Coronary artery (tissue), 2 donors: Measurements from ENCODE around the gene KRTAP6-2.

Experiments
- DNase-seq: peaks from one replicate; pipeline ENCODE4 v3.0.0-alpha.2; 2017; ENCODE audit warnings: low spot score
- H3K27ac ChIP-seq, 2 donors: fragments of 200-600 bp; sonication (generic); one replicate each; pipeline ENCODE4 v1.5.1; 2016 to 2019
- H3K4me3 ChIP-seq: fragments of 200-600 bp; sonication (generic); 2 replicates; pipeline ENCODE4 v1.5.1; 2016; ENCODE audit warnings: mild to moderate bottlenecking, moderate library complexity
- CTCF ChIP-seq: fragments of 200-600 bp; sonication (generic); IDR thresholded peaks from one replicate; pipeline ENCODE4 v1.5.1; 2019; ENCODE audit warnings: antibody characterized with exemption

The KRTAP6-2 gene

GRCh38 chr21:30579346-30579745 lies 19.4 kb downstream of the KRTAP6-2 start:
- no peak overlapping the region for H3K4me3 ChIP-seq
- DNase-seq: no peak
- no peak overlapping the region for H3K27ac ChIP-seq
- no peak for TF ChIP-seq CTCF

- no peak overlapping the region for H3K27ac ChIP-seq
Observed at GRCh38 chr21:30577766-30578165, 20.9 kb downstream of the KRTAP6-2 start.

GRCh38 chr21:30567617-30568016 lies 31.1 kb downstream of the KRTAP6-2 start:
- H3K4me3 ChIP-seq: no peak overlapping the region
- DNase-seq: no peak
- no peak overlapping the region for H3K27ac ChIP-seq
- TF ChIP-seq CTCF: no peak

More at GRCh38 chr21:30577766-30578165, 20.9 kb downstream of the KRTAP6-2 start:
- DNase-seq: no peak
- no peak for TF ChIP-seq CTCF
- no peak overlapping the region for H3K4me3 ChIP-seq

- TF ChIP-seq CTCF: no peak
- DNase-seq: no peak
Observed at GRCh38 chr21:30563630-30564029, 35.1 kb downstream of the KRTAP6-2 start.

GRCh38 chr21:30563072-30563471 lies 35.6 kb downstream of the KRTAP6-2 start:
- no peak for TF ChIP-seq CTCF
- Histone ChIP-seq H3K27ac (no peak overlapping the region), H3K4me3 (no peak overlapping the region)
- no peak for DNase-seq

More at GRCh38 chr21:30563630-30564029, 35.1 kb downstream of the KRTAP6-2 start:
- Histone ChIP-seq H3K27ac (no peak overlapping the region), H3K4me3 (no peak overlapping the region)

GRCh38 chr21:30561957-30562356 lies 36.7 kb downstream of the KRTAP6-2 start:
- DNase-seq: no peak
- H3K27ac ChIP-seq: no peak overlapping the region
- no peak overlapping the region for H3K4me3 ChIP-seq
- no peak for TF ChIP-seq CTCF

- no peak within 1 kb of the TSS for H3K4me3 ChIP-seq
- no peak within 1 kb of the TSS for H3K27ac ChIP-seq
- no peak for DNase-seq
- TF ChIP-seq CTCF: no peak
Observed at GRCh38 chr21:30561264-30561895, 37.3 kb downstream of the KRTAP6-2 start, which contains the start of gene KRTAP19-7. Gene KRTAP19-7, minus strand, starts transcription at chr21:30561314. Its CDS starts 25 bp downstream, at chr21:30561289.
